Stimulated activated CD4-positive, alpha-beta T cell treated with anti-CD3 and anti-CD28 coated beads, Interleukin-12 subunit alpha, Interleukin-12 subunit beta, amount 100 ng/mL, for 4 hours (primary cell): ENCODE results near the gene FARS2.

ENCODE experiments used
- DNase-seq: peaks from one replicate; pipeline ENCODE4 v3.0.0-alpha.2; 2020

Gene FARS2

DNA sequence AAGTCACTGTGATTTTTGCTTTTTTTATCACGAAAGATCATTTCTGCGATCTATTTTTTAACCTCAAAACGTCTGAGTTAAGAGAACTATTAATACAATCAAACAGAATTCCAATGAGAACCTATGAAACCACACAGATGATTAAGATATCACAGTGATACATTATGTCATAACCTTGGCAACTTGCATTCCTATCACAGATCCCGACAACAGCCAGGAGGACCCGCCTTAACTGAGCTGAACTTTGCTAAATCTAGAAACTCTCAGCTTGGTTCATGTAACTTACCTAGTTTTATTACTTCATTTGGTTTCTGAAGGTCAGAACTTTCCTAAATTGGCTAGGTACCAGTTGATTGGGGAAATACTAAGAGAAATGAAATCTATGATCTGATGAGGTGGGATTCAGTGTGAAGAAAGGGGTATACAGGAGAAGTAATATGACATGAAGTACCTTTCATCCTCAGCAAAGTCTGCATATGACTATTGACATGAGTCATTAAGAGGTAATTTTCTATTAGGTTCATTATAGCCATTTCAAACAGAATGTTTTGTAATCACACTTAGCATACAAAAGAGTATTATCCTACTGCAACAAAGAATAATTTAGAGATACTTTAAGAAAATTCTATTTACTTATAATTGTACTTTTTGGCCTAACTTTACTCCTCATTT, 11.7 kb upstream of the FARS2 start:
- DNase-seq: no peak

DNA sequence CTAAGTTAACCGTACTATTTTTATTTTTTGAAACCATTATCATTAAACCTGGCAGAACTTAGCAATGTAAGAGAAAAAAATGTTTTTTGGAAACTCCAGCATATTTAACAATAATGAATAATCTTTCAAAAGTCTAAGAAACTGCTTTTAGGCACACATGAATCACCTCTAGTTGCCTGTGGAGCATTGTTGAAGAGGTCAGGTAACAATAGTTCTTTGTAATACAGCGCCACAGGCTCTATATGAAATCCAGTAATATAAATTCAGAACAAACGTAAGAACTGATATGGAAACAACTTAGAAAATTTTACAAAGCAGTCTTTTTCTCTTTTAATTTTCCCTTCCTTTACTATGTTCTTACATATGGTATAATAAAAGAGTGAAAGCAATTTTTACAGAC, 10.9 kb upstream of the FARS2 start:
- DNase-seq: no peak

- DNase-seq: no peak
Measured at GRCh38 chr6:5250911-5251310, 10.4 kb upstream of the FARS2 start.

DNA sequence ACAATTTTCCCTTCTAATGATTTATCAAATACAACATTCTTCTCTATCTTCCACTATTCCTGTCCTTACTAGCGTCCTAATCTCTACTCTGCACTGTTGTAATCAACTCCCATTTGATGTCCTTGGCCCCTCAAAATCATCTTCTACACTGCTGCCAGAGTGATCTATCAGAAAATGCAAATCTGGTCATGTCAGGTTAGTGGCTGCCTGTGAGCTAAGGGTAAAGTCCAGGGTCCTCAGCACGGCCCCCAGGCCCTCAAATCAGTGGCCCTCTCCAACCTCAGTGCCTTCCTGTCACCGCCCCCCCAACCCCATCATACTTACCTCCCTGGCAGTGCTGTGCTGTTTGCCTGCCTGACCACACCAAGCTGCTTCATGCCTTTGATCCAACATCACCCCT, 4.4 kb upstream of the FARS2 start:
- no peak for DNase-seq

DNA sequence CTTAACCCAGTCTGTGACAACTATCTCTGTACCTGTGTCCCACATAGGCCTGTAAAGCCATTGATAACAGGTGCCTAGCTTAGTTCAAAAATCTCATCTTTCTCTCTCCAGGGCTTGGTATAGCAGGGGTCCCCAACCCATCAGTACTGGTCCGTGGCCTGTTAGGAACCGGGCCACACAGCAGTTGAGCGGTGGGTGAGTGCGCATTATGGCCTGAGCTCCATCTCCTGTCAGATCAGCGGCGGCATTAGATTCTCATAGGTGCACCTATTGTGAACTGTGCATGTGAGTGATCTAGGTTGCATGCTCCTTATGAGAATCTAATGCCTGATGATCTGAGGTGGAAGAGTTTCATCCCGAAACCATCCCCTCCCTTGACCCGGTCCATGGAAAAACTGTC, 3.9 kb upstream of the FARS2 start:
- DNase-seq: no peak

DNA sequence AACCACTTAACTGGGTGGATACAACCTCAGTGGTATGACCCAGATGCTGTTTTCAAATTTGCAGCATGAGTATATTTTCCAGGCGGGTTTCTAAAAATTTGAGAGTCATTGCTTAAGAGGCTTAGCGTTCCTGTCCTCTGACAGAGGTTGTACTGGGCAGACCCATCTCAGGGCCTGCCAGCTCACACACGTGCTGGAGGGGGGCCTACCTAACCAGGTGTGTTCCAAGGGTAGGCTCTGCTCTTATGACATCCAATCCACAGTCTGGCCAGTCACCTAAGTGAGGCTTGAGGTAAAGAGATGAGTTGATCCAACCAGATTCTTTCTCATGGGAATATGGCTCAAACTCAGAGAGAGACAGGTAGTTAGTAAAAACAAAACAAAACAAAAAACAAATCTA, 1.9 kb upstream of the FARS2 start:
- no peak for DNase-seq

DNA sequence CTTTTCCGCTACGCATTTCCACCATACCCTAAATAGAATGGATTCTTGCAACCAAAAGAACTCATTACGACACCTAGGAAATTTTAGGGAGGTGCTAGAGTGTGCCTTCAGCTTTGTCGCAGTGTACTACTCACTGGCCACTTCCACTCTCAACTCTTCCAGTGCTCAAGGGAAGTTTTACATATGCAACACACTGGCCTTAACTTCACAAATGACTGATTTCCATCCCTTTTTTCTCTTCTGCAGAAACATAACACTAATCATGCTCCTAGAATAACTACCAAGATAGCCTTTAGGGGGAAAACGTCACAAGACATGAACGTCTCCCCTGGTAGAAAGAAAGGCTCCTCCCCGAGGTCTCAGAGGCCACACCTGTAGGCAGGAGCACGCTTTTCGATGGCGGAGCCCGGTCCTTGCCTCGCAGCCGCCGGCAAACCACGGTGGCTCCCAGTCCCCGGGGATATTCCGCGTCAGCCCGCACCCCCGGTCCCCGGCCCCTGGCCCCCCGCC, 1.1 kb upstream of the FARS2 start:
- DNase-seq: peak; percentile 63

GRCh38 chr6:5261545-5262109, 314 bp downstream of the FARS2 start:
- DNase-seq: no peak

DNA sequence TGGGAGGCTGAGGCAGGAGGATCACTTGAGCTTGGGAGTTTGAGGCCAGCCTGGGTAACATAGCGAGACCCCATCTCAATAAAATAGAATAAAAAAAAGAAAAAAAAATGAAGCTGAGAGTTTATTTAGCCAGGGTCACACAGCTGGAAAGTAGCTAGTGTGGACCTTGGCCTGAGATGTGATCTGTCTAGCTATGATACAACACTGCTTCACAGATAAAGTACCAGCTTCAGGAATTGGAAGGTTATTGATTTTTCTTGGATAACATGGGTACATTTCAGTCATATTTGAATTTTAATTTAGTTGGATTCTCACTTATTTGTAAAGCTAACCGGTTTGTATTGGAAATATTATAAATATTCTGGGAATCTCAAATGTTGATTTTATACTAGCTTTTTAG, 5.1 kb downstream of the FARS2 start:
- DNase-seq: no peak

GRCh38 chr6:5270093-5270680, 8.9 kb downstream of the FARS2 start:
- DNase-seq: no peak

DNA sequence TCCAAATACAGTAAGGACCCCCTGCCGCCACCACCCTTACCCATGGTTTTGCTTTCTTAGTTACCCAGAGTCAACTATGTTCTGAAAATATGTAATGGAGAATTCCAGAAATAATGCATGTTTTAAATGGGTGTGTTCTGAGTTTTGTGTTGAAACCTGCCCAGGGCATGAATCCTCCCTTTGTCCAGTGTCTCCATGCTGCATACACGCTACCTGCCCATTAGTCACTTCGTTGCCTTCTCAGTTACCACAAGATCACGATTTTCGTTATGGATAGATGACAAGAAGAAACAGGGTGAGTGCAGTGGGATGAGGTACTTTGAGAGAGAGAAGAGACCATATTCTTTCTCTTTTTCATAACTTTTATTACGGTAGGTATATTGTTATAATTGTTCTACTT, 10.6 kb downstream of the FARS2 start:
- no peak for DNase-seq

DNA sequence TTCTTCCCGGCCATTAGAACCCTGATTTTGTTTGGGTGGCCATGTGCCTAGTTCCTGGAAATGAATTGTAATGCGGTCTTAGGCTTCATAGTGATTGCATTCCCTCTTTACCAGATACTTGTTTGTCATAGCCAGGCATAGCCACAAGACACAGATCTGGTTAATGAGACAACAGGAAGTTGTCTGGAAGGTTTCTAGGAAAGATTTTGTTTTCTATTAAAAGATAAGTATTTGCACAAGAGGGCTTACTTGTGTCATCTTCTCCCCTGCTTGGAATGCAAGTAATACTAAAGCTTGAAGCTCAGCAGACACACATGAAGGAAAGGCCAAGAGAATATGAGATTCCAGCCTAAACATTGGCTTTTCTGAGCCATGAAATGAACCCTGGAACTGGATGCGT, 12.9 kb downstream of the FARS2 start:
- DNase-seq: no peak

DNA sequence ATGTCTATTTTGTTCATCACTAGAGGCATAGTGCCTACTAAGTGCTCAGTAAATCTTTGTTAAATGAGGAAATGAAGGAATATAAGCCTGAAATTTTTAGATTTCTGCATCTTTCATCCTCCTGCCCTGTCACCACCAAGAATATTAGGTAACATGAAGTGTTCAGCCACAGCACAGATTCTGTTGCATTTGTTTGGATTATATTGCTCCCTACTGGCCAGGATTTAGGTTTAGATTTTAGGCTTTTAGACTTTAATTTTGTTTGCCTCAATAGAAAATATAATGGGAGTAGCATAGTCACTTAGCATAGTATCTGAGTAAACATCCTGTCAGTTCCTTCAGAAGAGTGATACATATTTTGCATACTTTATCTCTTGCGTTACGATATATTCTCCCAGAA, 14.2 kb downstream of the FARS2 start:
- DNase-seq: no peak

DNA sequence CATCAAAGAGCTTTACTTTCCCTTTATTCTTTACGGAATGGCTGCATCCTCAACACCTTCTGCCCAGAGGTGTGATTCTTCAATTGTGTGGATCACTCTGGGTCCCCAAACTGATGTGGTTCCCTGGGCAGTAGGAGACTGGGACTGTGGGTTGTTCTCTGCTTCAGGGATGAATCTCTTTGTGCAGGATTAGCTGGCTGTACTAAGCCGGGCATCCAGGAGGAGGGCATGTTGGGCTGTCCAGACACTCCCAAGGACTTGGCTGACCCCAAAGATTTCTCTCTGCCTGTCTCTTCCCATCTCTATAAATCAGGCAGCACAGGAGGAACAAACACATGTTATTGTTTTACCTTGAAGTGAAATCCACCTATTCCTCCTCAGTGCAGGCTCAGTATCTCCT, 15.3 kb downstream of the FARS2 start:
- DNase-seq: no peak

DNA sequence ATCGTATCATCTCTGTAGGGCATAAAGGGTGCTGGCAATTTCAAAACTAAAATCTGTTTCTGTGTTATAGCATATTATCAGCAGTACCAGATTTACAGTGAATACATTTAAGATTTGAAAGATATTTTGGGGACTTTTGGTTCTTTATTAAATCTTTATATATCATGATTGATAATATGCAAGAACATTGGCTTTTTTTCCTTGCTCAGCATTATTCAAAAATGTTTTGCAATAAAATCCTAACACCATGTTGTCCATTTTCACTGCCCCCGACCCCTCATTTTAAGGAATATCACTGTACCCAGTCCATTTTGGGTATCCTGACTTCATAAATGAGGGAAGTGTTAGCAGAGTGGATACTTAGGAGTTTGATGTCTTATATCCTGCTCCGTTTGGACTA, 16.3 kb downstream of the FARS2 start:
- no peak for DNase-seq

DNA sequence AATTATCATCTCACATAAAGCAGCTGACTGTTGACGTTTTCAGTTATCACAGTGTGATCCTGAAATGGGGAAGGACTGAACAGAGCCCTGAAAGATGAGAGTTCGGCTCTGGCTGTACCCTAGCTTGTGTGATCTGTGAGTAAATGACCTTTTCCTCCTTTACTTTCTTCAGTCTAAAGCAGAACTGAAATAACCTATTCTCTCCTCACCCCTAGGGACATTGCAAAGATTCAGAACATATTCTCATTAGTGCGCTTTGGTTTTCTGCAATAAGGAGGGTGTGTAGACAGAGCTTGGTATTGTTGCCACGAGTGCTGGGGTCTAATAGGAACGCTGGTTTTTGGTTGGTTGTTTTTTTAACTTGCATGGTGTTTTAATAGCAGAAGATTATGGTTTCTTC, 16.7 kb downstream of the FARS2 start:
- no peak for DNase-seq

GRCh38 chr6:5278565-5279120, 17.3 kb downstream of the FARS2 start:
- DNase-seq: no peak

DNA sequence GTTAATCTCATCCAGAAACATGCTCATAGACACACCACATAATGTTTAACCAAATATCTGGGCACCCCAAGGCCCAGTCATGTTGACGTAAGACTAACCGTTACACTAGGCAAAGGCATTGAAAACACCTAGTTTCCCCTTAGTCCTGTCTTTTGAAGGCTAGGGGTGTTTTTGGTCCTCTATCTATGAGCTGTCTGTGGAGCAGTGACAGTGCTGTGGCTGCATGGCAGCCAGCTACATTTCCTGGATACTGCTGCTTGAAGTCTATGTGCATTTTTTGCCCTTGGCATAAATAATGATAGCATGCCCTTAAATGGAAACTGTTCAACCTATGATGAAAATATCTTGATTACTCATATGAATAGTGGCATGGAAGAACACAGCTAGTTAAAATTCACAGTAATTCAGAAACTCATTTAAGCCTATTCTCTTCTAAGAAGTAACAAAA, 18.6 kb downstream of the FARS2 start:
- DNase-seq: no peak

- no peak for DNase-seq
Measured at GRCh38 chr6:5280920-5281319, 19.6 kb downstream of the FARS2 start.

- no peak for DNase-seq
Measured at GRCh38 chr6:5282191-5282623, 20.9 kb downstream of the FARS2 start.

DNA sequence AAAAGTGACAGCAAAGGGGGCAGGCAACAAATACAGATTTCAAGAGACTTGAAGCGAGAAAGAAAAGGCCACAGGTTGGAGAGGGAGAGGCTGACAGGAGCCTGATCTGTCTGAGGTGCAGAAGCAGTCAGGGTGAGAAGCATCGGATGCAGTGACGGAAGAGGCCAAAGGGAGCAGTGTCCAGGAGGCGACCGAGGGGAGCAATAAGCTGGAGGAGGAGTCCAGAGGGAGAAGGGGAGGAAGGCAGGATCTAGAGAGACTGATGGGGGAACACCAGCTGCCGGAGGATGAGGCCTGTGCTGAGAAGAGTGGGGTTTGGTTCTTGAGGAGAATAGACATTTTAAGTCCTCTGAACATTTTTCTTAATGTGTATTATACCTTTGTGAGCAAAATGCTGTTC, 23.8 kb downstream of the FARS2 start:
- no peak for DNase-seq

- DNase-seq: no peak
Measured at GRCh38 chr6:5285526-5285925, 24.2 kb downstream of the FARS2 start.

DNA sequence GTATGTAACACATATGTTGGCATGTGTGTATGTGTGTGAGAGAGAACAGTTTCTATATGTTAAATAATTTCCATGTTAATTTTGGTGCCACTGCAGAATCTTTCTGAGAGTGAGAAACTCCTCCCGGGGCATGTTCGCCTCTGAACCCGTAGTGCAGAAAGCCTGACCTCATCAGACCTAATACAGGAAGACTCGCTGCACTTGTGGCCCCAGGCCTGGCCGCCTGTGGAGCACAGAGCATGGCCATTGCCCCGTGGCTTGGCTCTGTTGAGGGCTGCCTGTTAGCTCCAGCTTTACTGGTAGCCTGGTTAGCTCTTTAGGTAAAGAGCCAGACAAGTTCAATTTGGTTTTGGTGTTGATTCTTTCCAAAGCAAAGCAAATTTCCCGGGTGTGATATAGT, 25.5 kb downstream of the FARS2 start:
- no peak for DNase-seq
